Activated CD4-positive, alpha-beta T cell treated with anti-CD3 and anti-CD28 coated beads, Interleukin-2, Interleukin-6, amounts not matched to agents 100 ng/mL and 50 ng/mL, durations not matched to agents 16 hours and 8 hours (primary cell): Measurements from ENCODE around the gene GOLGA8N.
A peak's percentile ranks its signal among the peaks of the same experiment; 100 is the strongest.
"Not testable (repeated sequence)": the region's sequence is repeated elsewhere in the genome, so short reads cannot be mapped to it uniquely, and the experiment has no call there.

Experiments used
- DNase-seq: peaks from one replicate; pipeline ENCODE4 v3.0.0-alpha.2; 2020

The GOLGA8N gene

DNA sequence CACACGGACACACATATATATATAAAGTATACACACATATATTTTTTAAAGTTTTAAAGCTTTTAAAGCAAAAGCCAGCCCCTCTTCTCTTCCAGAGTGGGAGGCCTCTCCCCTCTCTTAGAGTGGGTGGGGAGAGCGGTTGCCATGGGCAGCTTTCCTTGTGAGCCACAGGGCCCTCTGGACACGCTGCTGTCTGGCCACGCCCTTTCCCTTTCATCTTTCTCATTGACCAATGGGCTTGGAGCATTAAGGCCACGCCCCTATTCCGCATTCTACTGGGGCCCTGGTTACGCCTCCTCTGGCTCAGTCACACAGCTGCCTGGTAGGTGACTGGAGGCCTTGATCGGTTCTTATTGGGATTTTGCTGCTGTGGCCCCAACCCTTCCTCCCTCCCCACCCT is at the start of gene GOLGA8N:
Gene GOLGA8N, plus strand, starts transcription at position 306 of the 400 bp plus-strand sequence.
- DNase-seq, result not testable (repeated sequence)

DNA sequence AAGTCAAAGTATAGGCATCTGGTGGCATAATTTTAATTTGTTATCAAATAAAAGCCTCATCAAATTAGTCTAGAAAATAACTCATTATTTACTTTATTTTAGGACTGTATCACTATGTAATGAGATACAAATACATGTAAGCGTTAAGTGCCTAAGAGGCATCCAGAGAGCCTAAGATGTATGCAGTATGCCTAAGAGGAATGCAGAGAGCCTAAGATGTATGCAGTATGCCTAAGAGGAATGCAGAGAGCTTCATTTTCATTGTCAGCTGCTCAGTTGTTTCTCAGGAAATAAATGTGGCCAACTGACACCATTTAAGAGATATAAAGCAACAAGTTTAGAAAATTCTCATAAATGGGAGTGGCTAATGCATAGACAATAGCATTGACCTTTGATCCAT is 49.8 kb upstream of the GOLGA8N start:
- not testable (repeated sequence) for DNase-seq

DNA sequence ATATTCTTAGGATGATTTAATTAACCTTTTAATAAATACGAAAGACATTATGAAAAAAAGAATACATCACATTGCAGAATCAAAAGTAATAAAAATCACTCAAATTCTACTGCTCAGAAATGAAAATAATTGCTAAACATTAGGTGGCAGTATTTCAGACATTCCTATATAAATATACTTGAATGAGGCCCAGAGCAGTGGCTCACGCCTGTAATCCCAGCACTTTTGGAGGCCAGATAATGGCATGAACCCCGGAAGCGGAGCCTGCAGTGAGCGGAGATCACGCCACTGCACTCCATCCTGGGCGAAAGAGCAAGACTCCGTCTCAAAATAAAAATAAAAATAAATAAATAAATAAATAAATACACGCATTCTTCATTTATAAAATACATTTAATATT is 48.1 kb upstream of the GOLGA8N start:
- DNase-seq, result not testable (repeated sequence)

DNA sequence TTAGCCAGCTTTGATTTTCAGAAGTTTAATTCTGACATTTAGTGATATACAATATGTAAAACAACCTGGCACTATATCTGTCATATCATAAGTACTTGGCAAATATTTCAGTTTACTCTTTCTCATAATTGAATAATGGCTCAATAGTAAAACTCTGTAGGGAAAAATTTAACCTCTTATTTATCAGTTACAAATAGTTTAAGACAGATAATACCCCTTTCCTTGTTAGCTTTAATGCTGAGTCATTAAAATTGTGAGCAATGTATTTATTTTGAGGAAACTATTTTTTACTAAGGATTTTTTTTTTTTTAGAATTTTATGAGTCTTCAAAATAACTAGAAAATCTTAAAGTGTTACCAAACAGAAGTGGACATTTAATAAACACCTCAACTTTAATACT is 38.7 kb upstream of the GOLGA8N start:
- DNase-seq, result not testable (repeated sequence)

DNA sequence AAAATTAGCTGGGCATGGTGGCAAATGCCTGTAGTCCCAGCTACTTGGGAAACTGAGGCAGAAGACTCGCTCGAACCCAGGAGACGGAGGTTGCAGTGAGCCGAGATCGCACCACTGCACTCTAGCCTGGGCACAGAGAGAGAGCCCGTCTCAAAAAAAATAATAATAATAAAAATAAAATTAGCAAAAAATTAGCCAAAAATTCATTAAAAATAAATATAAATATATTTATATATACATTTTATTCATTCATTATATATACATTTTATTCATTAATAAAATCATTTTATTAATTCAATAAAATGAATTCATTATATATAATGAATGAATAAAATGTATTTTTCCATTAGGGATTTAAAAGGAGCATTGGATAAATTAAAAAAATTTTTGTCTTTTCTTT is 31.1 kb upstream of the GOLGA8N start:
- DNase-seq, result not testable (repeated sequence)

DNA sequence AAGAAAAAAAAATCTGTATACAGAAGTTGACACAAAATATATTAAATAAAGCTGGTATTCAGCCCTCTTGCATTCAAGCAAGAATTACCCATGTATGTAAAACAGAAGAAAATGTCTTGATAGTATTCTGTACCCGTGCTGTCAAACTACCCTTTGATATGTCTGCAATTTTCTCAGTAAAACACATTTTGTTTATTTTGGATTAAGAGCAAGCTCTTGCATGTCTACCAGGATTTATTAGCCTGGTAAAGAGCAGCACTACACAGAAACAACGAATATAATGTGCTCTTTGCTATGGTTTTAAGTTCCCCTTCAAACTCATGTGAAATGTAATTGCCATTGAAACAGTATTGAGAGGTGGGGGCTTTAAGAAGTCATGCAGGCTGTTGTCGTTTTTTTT is 24.3 kb upstream of the GOLGA8N start:
- not testable (repeated sequence) for DNase-seq

DNA sequence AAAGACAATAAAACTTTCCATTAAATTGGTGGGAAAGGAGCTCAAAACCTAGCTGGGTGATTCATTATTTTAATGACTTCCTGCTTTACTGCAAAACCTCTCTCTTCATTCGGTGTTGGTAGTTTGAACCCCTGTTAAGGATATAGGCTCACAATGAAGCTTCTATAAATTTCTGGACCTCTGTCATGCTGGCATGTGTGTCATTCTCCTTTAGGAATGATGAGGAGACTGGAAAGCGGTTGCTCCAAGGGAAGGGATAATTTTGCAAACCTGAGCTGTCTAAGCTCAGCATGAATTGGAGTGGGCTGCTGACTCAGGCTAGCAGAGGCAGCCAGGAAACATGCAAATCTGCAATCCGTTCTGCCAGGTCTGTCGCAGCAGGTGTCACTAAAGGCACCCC is 14.8 kb upstream of the GOLGA8N start:
- not testable (repeated sequence) for DNase-seq

DNA sequence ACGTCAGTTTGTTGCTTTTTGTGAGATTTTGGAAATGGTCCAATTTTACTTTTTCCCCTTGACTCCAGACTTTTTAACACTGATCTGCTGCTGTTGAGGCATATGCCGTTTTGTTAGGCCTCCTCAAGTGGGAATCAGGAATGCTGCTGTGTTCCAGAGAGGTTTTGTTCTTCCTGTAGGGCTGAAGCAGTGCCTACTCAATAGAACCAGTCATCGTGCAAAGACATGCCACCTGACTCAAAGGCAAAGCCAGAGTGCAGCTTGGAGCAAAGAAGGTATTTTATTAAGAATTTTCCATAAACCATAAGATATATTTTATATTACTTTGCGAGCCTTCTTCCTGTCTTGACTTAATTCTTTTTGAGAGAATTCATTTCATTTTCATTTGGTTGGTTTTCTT is 7.4 kb upstream of the GOLGA8N start:
- DNase-seq, result not testable (repeated sequence)

DNA sequence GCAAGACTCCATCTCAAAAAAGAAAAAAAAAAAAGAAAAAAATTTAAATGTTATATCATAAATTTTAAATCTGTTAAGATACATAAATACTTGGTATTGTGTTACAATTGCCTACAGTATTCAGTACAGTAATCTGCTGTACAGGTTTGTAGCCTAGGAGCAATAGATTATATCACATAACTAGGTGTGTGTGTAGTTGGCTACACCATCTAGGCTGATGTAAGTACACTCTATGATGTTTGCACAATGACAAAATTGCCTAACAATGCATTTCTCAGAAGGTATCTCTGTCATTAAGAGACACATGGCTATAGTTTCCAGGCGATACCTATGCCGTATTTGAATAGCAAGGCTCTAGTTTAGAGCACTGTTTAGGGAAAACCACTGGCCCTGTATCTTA is 16.3 kb downstream of the GOLGA8N start:
- DNase-seq, result not testable (repeated sequence)

DNA sequence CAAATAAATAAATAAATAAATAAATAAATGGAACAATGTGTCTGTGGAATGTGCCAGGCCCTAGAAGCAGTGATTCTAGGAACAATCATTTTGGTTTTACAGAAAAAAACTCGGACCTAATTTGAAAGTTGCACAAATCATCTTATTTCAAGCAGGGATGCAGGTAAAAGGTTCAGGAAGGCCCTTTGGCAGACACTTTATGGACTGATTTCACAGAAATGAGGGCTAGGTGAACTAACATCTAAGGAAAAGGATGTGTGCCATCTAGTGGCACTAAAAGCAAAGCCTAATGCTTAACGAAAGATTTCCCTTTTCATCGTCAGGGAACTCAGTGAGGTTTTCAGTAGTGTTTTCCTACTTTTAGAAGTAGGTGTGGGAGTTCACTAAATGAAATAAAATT is 17.5 kb downstream of the GOLGA8N start:
- peak; percentile 41 for DNase-seq

DNA sequence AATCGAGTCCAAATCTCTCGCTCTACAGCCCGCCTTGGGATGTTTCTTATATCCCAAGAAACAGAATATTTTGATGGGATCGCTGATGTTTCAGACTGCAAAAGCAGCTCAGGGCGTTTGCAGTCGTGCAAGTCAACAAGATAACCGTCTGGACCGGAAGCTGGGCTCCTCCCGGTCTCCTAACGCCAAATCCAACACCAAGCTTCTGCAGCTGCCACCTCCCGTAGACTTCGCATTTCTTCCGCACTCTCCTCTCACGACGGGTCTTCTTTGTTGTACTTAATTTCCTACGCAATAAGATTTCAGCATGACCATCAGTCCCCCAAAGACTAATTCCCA is 21.4 kb downstream of the GOLGA8N start:
- not testable (repeated sequence) for DNase-seq

DNA sequence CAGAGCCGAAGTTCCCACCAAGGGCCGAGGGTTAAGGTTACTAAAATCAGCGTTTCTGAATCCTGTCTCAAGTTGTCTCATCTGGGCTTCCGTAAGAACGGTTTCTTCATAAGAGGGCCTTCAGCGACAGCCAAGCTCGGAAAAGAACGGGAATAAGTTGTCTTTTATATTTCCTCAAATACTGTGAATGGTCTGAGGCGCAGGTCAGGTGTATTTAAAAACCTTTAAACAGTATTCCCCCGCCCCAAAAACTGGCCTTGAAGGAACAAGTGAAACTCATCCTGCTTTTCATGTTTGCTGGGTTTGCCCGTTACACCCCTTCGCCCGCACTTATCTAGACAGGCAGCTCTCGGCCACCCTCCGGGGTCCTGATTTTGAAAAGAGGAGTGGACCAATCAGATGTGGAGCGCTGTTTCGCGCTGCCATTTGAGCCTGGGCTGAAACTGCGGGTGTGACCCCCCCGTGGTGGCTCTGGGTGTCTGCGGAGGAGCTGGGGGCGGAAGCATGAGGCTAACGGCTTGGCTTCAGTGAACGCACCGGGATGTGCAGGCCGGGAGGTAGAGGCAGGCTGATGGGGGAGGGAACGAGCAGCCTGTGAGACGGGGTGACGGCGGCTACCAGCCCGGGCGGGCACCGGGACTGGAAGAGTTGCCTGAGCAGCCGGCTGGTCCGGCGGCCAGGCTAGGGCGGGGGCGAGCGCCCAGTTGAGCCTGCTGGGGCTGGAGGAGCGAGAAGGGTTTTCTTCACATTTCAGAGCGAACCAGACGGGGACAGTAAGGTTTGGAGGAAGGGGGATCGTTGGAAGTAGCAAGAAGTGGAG is 22.0 kb downstream of the GOLGA8N start, which contains the start of gene ARHGAP11A:
Gene ARHGAP11A, plus strand, starts transcription at position 454 of the 820 bp plus-strand sequence. CDS start 708 bp downstream, outside the sequence.
- peak; percentile 93 for DNase-seq

DNA sequence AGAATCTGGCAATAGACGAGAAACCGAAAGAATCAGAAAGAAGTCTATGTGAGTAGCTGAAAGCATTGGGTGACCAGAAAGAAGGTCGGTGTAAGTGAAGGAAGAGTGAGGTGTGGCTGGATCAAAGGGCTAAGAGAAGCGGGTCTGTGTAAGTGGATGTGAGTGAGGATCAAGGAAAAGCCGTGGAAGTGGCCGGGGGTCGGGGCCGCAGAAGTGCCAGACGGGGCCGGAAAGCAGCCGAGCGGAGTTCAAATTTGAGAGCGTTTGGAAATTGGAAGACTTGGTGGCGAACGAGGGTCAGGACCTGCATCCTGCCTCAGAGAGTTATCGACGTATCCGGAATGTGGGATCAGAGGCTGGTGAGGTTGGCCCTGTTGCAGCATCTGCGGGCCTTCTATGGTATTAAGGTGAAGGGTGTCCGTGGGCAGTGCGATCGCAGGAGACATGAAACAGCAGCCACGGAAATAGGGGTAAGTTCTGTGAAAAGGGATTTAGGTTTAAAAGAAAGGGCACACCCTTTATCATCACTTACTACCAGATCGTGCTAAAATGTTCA is 22.7 kb downstream of the GOLGA8N start:
- peak; percentile 45 for DNase-seq

DNA sequence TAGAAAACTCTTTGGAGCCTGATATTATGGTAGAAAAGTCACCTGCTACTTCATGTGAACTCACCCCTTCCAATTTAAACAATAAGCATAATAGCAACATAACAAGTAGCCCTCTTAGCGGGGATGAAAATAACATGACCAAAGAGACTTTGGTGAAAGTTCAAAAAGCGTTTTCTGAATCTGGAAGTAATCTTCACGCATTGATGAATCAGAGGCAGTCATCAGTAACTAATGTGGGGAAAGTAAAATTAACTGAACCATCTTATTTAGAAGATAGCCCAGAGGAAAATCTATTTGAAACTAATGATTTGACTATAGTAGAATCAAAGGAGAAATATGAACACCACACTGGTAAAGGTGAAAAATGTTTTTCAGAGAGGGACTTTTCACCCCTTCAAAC is 43.2 kb downstream of the GOLGA8N start:
- DNase-seq, result no peak

DNA sequence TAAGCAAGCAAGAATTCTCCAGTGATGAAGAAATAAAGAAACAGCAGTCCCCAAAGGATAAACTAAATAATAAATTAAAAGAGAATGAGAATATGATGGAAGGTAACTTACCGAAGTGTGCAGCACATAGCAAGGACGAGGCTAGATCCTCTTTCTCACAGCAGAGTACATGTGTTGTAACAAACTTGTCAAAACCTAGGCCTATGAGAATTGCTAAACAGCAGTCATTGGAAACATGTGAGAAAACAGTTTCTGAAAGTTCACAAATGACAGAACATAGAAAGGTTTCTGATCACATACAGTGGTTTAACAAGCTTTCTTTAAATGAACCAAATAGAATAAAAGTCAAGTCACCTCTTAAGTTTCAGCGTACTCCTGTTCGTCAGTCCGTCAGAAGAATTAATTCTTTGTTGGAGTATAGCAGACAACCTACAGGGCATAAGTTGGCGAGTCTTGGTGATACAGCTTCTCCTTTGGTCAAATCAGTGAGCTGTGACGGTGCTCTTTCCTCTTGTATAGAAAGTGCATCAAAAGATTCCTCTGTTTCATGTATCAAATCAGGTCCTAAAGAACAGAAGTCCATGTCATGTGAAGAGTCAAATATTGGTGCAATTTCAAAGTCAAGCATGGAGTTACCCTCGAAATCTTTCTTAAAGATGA is 43.8 kb downstream of the GOLGA8N start:
- no peak for DNase-seq

DNA sequence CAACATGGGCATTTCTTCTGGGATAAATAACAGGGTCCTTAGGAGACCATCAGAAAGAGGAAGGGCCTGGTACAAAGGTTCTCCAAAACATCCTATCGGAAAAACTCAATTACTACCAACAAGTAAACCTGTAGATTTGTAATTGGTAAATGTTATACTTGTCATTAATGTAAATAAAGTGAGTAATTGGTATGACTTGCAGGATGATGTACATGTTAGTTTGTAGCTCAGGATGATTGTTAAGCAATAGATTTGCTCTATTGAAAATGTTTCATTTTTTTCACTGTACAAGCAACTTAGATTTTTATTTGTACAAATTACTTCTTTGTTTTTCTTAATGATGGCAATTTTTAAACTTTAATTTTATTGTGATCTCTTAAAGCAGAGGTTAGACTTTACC is 44.4 kb downstream of the GOLGA8N start:
- DNase-seq, result no peak

DNA sequence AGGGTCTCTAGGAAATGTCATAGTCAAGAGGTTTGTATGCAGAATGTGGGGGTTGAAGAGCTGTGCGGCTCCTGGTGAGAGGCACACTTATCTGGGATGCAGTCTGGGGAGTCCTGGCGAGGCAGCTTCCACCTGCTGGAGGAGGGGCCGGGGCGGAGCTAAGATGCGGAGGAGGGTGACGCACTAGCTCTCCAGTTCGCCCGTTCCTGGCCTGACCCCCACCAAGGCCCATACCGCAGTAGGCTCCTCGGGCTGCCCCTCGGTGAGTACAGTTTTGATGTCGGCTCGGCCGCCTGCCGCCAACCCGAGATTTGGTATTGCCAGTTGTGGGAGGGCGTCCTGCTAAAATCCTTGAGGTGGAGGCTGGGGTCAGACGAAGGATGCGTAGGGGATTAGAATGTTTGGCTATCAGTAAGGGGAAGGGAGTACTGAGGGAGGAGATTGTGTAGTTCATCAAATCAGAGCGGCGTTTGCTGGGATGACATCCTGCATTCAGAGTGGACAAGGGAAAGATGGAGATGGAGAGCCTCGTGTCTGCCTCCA is 48.3 kb downstream of the GOLGA8N start, which contains the start of gene SCG5:
Gene SCG5, plus strand, starts transcription at position 194 of the 543 bp plus-strand sequence. CDS start 1,883 bp downstream, outside the sequence.
- no peak for DNase-seq

DNA sequence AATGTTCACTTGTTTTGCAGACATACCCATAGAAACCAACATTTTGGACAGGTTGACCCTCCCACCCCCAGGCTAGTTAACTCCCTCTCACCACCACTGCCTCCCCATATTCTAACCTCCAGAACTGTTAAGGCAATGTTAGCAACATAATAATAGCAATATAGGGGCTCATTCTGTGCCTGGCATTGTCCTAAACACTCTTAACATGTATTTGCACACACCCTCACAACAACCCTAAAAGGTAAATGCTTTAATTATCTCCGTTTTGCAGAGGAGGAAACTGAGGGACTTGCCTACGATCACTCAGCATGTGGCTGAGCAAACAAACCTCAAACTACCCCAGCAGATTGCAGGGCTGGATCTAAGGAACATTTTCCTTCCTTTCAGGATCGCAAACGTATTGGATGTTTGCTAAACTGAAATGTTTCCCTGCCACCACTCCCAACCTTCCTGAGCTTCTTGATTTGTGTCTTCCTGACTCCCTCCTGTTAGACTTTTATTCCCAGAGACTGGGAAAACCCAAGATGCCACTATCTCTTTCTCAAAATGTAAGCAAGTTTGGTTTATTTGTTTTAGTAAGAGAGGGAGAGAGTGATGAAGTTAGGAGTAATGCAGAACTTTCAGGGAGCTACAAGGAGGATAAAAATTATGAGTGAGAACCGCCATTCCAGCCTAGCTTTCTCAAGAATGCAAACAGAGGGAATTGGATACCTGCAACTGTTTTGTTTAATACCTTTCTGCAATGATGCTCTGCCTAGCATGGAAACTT is 49.6 kb downstream of the GOLGA8N start:
- DNase-seq, result no peak

DNA sequence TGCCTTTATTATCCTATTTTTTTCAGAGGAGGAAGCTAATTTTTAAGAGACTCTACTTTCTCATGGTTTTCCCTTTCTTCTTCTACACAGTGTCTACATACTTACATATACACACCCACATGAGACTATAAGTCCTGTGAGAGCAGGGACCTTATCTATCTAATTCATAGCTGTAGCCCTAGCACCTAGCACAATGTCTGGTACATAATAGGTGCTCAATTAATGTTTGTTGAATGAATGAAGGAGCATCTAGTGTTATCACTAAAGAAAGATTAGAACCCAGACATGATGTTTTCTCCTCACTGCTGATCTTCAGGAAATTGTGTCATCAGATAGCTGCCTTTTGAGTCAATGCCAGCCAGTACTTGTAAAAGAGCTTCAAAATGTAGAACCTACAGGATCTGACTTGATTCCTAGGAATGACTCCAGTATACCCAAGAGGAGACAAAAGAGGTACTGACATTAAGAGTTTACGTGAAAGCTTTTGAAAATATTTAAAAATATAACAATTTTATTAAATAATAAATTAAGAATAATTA is 50.7 kb downstream of the GOLGA8N start:
- no peak for DNase-seq

DNA sequence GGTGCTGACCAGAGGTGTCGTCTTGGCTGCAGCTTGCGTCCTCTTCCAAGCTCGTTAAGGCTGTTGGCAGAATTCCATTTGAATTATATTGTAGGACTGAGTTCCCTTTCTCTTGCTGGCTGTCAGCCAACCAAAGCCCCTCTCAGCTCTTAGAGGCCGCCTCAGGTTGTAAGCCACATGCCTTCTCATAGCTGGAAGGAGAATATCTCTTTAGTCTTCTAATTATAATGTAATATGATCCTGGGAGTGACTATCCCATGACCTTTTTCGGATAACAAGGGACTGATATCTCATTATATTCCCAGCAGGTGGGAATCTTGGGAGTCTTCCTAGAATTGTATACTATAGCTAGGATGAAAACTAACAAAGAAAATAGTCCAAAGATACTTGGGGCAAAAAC is 53.0 kb downstream of the GOLGA8N start:
- no peak for DNase-seq

DNA sequence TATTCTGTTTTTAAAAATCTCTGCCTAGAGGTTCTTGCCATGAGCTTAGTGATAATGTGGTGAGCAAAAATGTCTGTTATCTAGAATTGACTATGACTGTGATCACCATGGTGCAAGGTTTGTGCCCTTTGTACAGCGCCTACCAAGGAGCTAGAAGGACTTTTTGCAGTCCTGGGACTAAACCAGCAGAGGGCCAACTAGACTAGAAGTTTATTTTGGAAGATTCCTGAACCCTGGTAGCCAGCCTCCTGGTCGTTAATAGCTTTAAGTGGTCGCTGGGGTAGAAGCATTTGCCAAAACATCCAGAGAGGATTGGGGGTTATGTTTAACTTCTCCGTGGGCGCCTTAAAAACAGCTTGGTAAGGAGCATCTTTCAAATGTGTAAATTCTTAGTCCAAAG is 56.1 kb downstream of the GOLGA8N start:
- DNase-seq, result peak; percentile 11

DNA sequence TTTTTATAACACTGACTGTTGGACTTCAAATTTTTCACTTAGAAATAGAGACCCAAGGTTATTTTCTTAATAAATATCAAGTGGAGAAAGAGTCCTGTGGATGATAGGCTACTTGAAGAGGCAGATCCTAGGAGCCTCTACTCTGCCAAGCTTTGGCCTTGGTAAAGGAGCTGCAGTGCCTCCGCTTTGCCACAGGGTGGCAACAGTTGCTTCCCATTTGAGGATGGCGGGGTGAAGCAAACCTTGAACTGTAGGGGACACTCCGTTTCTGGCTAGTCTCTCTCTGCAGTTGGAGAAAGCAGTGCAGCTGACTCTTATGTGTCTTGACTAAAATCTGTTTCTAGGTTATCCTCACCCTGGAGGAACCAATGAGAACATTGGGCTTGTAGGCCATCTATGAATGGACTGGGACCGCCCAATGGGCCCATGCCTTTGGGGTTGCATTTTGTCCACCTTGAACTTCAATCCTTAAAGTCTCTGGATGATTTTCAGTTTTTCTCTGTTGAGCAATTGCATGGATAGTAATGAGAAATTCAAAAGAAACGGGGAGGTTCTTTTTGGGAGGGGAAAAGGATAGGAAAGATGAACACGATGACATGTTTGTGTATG is 58.1 kb downstream of the GOLGA8N start:
- peak; percentile 72 for DNase-seq
